GM18505 (cell line): ENCODE data around the gene SLC23A1.
"Not testable (repeated sequence)": the region's sequence is repeated elsewhere in the genome, so short reads cannot be mapped to it uniquely, and the experiment has no call there.

Experiments used
- ATAC-seq: cut with Tn5 transposase; IDR thresholded peaks from one replicate; pipeline ENCODE4 v1.9.1; 2021; ENCODE audit not compliant: unreplicated experiment
- POLR2A ChIP-seq: IDR thresholded peaks from 4 replicates; pipeline ENCODE4 v1.6.1; 2011; ENCODE audit warnings: borderline replicate concordance; ENCODE audit not compliant: insufficient read depth, insufficient read length; ENCODE audit errors: extremely low read depth

SLC23A1 gene

GRCh38 chr5:139389701-139390638, 6.9 kb upstream of the SLC23A1 start, which contains the start of gene MZB1:
MZB1 (minus strand) TSS chr5:139389913; CDS start chr5:139389856, 57 bp downstream.
- ATAC-seq, result peak; percentile 35
- peak; percentile 96 for TF ChIP-seq POLR2A

DNA sequence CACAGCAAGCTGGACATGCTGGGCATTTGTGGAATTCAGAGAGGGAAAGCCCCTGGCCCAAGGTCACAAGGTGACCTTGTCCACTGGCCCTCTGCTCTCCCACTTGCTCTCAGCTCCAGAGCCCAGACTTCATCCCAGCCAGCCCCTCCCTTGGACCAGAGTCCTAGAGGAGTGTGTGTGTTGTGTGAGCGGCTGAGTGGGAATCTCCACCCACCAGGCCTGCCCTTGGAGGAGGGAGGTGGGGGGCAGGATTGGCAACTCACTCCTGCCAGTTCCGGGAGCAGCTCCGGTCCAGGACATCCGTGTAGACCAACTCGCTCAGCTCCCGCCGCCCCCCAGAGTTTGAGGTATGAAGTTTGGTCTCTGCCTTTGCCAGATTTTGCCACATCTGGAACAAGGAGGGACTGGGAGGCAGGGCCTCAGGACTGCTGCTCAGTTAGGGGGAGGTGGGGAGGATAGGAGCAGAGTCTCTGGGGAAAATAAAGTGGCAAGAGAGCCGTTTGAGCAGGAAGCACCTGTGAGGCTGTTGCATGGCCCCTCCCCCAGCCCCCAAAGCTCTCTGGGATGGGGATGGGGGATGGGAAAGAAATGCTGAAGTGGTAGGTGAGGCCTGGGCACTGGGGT, 5.2 kb upstream of the SLC23A1 start:
- no peak for ATAC-seq
- no peak for TF ChIP-seq POLR2A

DNA sequence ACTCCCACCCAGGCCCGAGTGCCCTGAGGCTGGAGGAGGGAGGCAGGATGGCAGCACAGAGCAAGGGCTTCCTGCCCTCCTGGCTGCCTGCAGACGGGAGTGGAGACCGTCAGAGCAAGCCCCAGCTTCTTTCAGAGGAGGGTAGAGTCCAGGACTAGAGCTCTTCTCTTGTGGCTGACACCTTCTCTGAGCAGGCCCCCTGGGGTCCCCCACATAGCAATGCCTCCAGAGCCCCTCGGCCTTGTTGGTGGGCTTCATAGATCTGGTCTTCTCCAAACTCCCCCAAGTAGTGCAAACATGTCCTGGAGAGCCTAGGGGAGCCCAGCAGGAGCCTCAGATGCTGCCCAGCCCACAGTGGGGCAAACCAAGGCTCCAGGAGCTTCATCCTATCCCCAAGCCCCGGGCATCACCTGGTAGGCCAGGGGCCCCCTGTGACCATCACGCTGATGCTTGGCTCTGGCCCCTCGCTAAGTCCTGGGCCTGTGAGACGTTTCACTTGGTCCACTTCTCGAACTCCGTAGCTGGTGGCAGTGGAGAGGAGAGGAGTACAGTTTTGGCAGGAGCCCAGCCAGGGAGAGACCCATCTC, 4.6 kb upstream of the SLC23A1 start:
- no peak for ATAC-seq
- peak; percentile 17 for TF ChIP-seq POLR2A

GRCh38 chr5:139386956-139387355, 3.9 kb upstream of the SLC23A1 start:
- not testable (repeated sequence) for ATAC-seq

- ATAC-seq, result no peak
- no peak for TF ChIP-seq POLR2A
Measured at GRCh38 chr5:139386050-139386438, 2.9 kb upstream of the SLC23A1 start.

DNA sequence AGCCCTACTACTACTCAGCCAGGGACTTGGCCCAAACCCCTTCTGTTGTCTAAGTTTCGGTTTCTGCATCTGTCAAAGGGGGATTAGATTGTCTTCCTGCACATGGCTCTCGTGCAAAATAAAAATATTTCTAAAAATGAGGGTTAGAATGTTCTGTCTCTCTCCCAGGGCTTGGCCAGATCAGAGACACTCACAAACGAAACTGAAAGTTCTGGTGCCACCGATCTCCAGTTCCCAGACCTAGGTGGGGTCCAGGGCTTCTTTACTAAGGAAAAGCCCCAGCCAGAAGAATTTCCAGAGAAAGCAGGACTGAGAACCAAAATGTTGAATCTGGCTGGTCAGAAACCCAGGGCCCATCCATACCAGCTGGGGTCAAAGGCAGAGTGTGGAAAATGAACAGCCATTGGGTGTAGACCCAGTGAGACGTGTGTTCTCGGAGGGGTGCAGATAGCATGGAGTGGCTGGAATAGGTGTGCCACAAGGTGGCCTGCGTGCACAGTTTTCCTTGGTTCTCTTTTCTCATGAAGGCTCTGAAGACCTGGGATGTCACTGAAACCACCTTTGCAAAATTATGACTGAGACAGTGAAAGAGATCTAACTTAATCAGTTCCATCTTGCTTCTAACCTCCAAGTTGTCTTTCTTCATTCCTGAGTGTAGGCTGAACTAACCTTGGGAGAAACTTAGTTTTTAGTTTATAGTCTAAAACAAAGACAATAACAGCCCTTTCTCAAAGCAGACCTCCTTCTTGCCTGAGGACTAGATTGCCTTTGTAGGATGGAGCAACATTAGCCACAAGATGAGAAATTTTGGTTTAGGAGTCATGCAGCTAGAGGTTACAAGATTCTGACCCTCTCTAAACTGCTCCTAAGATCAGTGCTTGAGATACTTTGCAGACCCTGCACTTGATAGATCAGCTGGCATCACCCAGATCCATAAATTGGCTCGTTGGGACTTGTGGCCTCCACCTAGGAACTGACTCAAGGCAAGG, 2.3 kb upstream of the SLC23A1 start:
- ATAC-seq, result no peak
- peak; percentile 49 for TF ChIP-seq POLR2A

- no peak for ATAC-seq
- no peak for TF ChIP-seq POLR2A
Measured at GRCh38 chr5:139384591-139385051, 1.5 kb upstream of the SLC23A1 start.

DNA sequence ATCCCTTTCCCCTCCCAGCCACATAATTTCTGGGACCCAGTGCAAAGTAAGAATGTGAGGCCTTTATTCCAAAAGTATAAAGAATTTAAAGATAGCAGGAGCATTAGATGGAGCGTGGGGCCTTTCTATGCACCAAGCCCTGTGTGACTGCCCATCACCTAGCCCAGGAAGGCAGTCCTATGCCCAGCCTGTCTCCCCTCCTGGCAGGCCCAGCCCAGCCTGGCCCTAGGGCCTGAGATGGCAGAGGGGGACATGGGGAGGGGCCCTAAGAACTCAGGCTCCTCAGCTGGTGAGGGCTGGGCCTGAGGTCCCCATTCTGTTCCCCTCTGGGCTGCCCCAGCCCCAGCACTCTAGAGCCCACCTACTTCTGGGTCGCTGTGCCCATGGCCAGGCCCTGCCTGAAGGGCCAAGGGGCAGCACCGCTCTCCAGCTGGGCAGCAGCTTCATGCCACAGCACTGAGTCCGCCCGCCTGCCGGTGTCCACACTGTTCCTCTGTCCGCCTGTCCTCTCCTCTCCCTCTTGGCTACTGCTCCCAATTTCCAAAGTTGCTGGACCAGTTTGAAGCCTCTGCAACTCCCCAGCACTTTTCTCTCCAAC, 995 bp upstream of the SLC23A1 start:
- ATAC-seq, result no peak

GRCh38 chr5:139382807-139383206, 290 bp downstream of the SLC23A1 start:
- ATAC-seq, result no peak
- no peak for TF ChIP-seq POLR2A

More for the DNA sequence above, 995 bp upstream of the SLC23A1 start:
- TF ChIP-seq POLR2A, result peak; percentile 38

DNA sequence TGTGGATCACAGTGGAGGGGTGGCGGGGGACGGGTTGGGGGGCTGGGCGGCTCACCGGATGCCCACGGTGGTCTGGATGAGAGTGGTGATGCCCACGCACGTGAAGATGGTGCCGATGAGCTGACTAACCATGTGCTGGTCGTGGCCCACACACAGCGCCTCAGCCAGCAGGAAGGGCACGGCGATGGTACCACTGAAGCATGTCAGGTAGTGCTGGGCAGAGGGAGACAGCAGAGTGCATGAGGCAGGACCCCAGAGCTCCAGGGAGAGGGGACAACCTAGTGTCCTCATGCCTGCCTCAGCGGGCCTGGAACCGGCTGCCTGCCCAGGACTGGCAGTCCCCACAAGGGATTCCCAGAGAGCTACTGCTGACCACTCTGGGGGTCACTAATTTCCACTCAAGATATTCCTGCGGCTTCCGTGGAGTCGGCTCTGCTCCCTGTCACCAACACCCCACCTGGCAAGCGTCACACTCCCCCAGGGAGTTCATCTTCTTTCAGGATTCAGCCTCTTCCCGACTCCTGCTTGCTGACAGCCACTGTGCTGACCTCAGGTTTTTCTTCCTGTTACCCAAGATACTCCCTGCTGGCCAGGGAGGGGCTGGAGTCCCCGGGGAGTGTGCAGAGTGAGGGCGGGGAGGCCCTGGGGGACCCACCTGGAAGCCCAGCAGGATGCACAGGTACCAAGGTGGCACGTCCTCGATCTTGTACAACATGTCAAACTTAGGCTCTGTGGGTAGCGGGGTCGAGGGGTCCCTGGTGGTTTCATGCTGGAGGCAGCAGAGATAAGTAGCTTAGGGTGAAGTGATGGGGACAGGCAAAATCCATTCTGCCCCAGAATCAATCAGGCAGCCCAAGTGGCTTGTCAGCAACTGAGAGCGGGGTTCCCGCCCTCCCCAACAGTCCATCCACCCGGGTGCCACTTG, 998 bp downstream of the SLC23A1 start:
- TF ChIP-seq POLR2A, result no peak
- no peak for ATAC-seq
